H9 (cell line): ENCODE measurements around the gene HS6ST2. TPM values are rescaled to one million over a fixed set of nuclear protein-coding genes. Genes with fewer than 3 reads are reported as not detected.

Source experiments
- DNase-seq: peaks from one replicate; pipeline ENCODE4 v3.0.0-alpha.2; 2017
- H2AFZ ChIP-seq: one replicate; pipeline ENCODE4 v1.6.1; 2013; ENCODE audit warnings: mild to moderate bottlenecking, low read length, control low read depth, moderate library complexity
- H2AK5ac ChIP-seq: 2 replicates; pipeline ENCODE4 v1.6.1; 2013; ENCODE audit warnings: low read length, control low read depth, mixed read lengths; ENCODE audit not compliant: insufficient read length
- H2BK120ac ChIP-seq: one replicate; pipeline ENCODE4 v1.6.1; 2013; ENCODE audit warnings: low read depth, mild to moderate bottlenecking, low read length, control low read depth, inconsistent platforms; ENCODE audit not compliant: poor library complexity, severe bottlenecking
- H2BK12ac ChIP-seq: 2 replicates; pipeline ENCODE4 v1.6.1; 2013; ENCODE audit warnings: low read length, control low read depth, mixed read lengths, low read depth; ENCODE audit not compliant: insufficient read length
- H2BK15ac ChIP-seq: 2 replicates; pipeline ENCODE4 v1.6.1; 2013; ENCODE audit warnings: low read depth, low read length, control low read depth
- H2BK20ac ChIP-seq: one replicate; pipeline ENCODE4 v1.6.1; 2013; ENCODE audit warnings: low read depth, mild to moderate bottlenecking, low read length, control low read depth, inconsistent platforms; ENCODE audit not compliant: poor library complexity, severe bottlenecking
- H2BK5ac ChIP-seq: 2 replicates; pipeline ENCODE4 v1.6.1; 2013; ENCODE audit warnings: low read length, control low read depth, mixed read lengths; ENCODE audit not compliant: insufficient read length
- H3K14ac ChIP-seq: 2 replicates; pipeline ENCODE4 v1.6.1; 2013; ENCODE audit warnings: low read length, control low read depth; ENCODE audit not compliant: insufficient read depth
- H3K18ac ChIP-seq: 2 replicates; pipeline ENCODE4 v1.6.1; 2013; ENCODE audit warnings: low read depth, mild to moderate bottlenecking, mixed read lengths, low read length, control low read depth; ENCODE audit not compliant: insufficient read length
- H3K23ac ChIP-seq: 2 replicates; pipeline ENCODE4 v1.6.1; 2013; ENCODE audit warnings: low read length, control low read depth, mixed read lengths, low read depth; ENCODE audit not compliant: insufficient read length
- H3K23me2 ChIP-seq: 2 replicates; pipeline ENCODE4 v1.6.1; 2013; ENCODE audit warnings: low read depth, mild to moderate bottlenecking, mixed read lengths, low read length, control low read depth; ENCODE audit not compliant: insufficient read length, poor library complexity, severe bottlenecking
- H3K27ac ChIP-seq: 2 replicates; pipeline ENCODE4 v1.5.1; 2013; ENCODE audit warnings: low read length, control low read depth, mixed read lengths, low read depth; ENCODE audit not compliant: insufficient read length
- H3K27me3 ChIP-seq: 2 replicates; pipeline ENCODE4 v1.6.1; 2013; ENCODE audit warnings: low read length, control low read depth, inconsistent platforms; ENCODE audit not compliant: insufficient read depth
- H3K4ac ChIP-seq: 2 replicates; pipeline ENCODE4 v1.6.1; 2013; ENCODE audit warnings: low read depth, mild to moderate bottlenecking, control low read depth, inconsistent platforms, low read length, moderate library complexity
- H3K4me1 ChIP-seq: 2 replicates; pipeline ENCODE4 v1.6.1; 2013; ENCODE audit warnings: low read length, control low read depth, inconsistent platforms; ENCODE audit not compliant: insufficient read depth
- H3K4me2 ChIP-seq: 2 replicates; pipeline ENCODE4 v1.6.1; 2013; ENCODE audit warnings: low read length, control low read depth, mixed read lengths; ENCODE audit not compliant: insufficient read length, insufficient read depth
- H3K56ac ChIP-seq: 2 replicates; pipeline ENCODE4 v1.6.1; 2013; ENCODE audit warnings: low read depth, mild to moderate bottlenecking, mixed read lengths, low read length, control low read depth; ENCODE audit not compliant: insufficient read length
- H3K79me1 ChIP-seq: 2 replicates; pipeline ENCODE4 v1.6.1; 2013; ENCODE audit warnings: low read depth, mild to moderate bottlenecking, moderate library complexity, low read length, control low read depth, inconsistent platforms; ENCODE audit not compliant: insufficient read depth, poor library complexity, severe bottlenecking
- H3K79me2 ChIP-seq: 2 replicates; pipeline ENCODE4 v1.6.1; 2013; ENCODE audit warnings: low read length, control low read depth, inconsistent platforms; ENCODE audit not compliant: insufficient read depth
- H3K9ac ChIP-seq: 2 replicates; pipeline ENCODE4 v1.6.1; 2013; ENCODE audit warnings: low read length, control low read depth, mixed read lengths; ENCODE audit not compliant: insufficient read length; ENCODE audit errors: extremely low read depth
- H3K9me3 ChIP-seq: one replicate; pipeline ENCODE4 v1.6.1; 2013; ENCODE audit warnings: low read depth, low read length, inconsistent platforms; ENCODE audit not compliant: control insufficient read depth
- H3T11ph ChIP-seq: one replicate; pipeline ENCODE4 v1.6.1; 2013; ENCODE audit warnings: mild to moderate bottlenecking, low read length, control low read depth, inconsistent platforms
- H4K20me1 ChIP-seq: one replicate; pipeline ENCODE4 v1.6.1; 2013; ENCODE audit not compliant: control insufficient read depth, insufficient read length, insufficient read depth
- H4K5ac ChIP-seq: 2 replicates; pipeline ENCODE4 v1.6.1; 2013; ENCODE audit warnings: low read depth, mild to moderate bottlenecking, mixed read lengths, low read length, control low read depth; ENCODE audit not compliant: insufficient read length
- H4K8ac ChIP-seq: replicated peaks from 2 replicates; pipeline ENCODE4 v1.6.1; 2013; ENCODE audit warnings: low read length, control low read depth, mixed read lengths, low read depth; ENCODE audit not compliant: insufficient read length
- H4K91ac ChIP-seq: 2 replicates; pipeline ENCODE4 v1.6.1; 2013; ENCODE audit warnings: low read depth, mild to moderate bottlenecking, moderate library complexity, mixed read lengths, low read length, control low read depth; ENCODE audit not compliant: insufficient read length
- H3K27ac Mint-ChIP-seq, 3 experiments: 2 replicates in 2 of 3; 3 replicates in 1 of 3; pipeline ENCODE4 v1.8.0; 2020 to 2021; ENCODE audit warnings: mixed read lengths in 3 of 3, mild to moderate bottlenecking in 1 of 3, moderate library complexity in 1 of 3
- H3K27me3 Mint-ChIP-seq: 2 replicates; pipeline ENCODE4 v1.8.0; 2021; ENCODE audit warnings: low read depth, mild to moderate bottlenecking, moderate library complexity, mixed read lengths
- H3K36me3 Mint-ChIP-seq, 3 experiments: 2 replicates in 2 of 3; 3 replicates in 1 of 3; pipeline ENCODE4 v1.8.0; 2020 to 2021; ENCODE audit warnings: low read depth in 3 of 3, mixed read lengths in 3 of 3; ENCODE audit not compliant: insufficient read depth in 1 of 3
- H3K4me1 Mint-ChIP-seq, 2 experiments: 2 replicates each; pipeline ENCODE4 v1.8.0; 2020; ENCODE audit warnings: mixed read lengths in 2 of 2
- H3K4me3 Mint-ChIP-seq, 2 experiments: 2 replicates in 1 of 2; 3 replicates in 1 of 2; pipeline ENCODE4 v1.8.0; 2020 to 2021; ENCODE audit warnings: mild to moderate bottlenecking in 2 of 2, mixed read lengths in 2 of 2, moderate library complexity in 1 of 2
- H3K9me3 Mint-ChIP-seq, 2 experiments: 2 replicates in 1 of 2; 3 replicates in 1 of 2; pipeline ENCODE4 v1.8.0; 2020; ENCODE audit warnings: mild to moderate bottlenecking in 2 of 2, mixed read lengths in 2 of 2, moderate library complexity in 1 of 2
- WGBS: extraction: QIAGEN DNeasy Blood & Tissue Kit; methylation state at CpG from one replicate; pipeline ENCODE4 v1.1.7; 2013; ENCODE audit warnings: missing lambda C conversion rate, low lambda C conversion rate, mixed read lengths; ENCODE audit not compliant: insufficient read length; ENCODE audit errors: extremely low coverage; 5-methylcytosine and 5-hydroxymethylcytosine counted together
- total RNA-seq: library from RNA; stranded (reverse); gene quantifications from 2 replicates; pipeline ENCODE4 v1.2.1, GENCODE V29; 2021
- TF ChIP-seq, protein P1 (sequence below): fragments of 200-600 bp; sonication (generic); conservative IDR thresholded peaks from 3 replicates; pipeline ENCODE4 v1.8.0; 2021; ENCODE audit warnings: antibody characterized with exemption, mild to moderate bottlenecking

HS6ST2 gene
- total RNA-seq, 1 experiment from 2014 or later: 4.8 TPM

DNA sequence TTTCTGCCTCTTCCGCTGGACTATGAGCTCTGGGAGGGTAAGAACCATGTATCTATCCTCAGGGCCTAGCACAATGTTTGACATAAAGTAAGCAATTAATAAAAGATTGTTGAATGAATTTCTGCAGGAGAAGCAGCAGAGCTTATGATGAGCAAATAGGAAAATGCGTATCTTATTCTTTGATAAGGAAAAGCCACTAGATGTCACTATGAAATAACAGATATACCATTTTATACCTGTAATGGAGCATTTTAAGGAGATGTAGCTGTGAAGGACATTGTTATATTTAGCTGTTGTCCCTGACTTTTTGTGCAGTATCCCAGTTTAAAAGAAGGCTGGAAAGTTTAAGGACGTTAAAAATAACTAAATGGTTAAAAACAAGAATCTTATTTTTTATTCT is 322.3 kb downstream of the HS6ST2 start:
- no peak overlapping the region for H3K4me2 ChIP-seq
- H3K9ac ChIP-seq: no peak overlapping the region
- no peak overlapping the region for H3K4ac ChIP-seq
- H3K36me3 Mint-ChIP-seq: no peaks in the 10 kb centered on the region
- no peak overlapping the region for H3K27ac Mint-ChIP-seq
- no peak overlapping the region for H3K14ac ChIP-seq
- H3K56ac ChIP-seq: no peak overlapping the region
- H4K8ac ChIP-seq: no peak overlapping the region
- no CpG with 5 or more reads among the region's 3 CpGs for WGBS
- no peak overlapping the region for H2BK120ac ChIP-seq
- H2BK20ac ChIP-seq: no peak overlapping the region
- TF ChIP-seq, protein P1, sequence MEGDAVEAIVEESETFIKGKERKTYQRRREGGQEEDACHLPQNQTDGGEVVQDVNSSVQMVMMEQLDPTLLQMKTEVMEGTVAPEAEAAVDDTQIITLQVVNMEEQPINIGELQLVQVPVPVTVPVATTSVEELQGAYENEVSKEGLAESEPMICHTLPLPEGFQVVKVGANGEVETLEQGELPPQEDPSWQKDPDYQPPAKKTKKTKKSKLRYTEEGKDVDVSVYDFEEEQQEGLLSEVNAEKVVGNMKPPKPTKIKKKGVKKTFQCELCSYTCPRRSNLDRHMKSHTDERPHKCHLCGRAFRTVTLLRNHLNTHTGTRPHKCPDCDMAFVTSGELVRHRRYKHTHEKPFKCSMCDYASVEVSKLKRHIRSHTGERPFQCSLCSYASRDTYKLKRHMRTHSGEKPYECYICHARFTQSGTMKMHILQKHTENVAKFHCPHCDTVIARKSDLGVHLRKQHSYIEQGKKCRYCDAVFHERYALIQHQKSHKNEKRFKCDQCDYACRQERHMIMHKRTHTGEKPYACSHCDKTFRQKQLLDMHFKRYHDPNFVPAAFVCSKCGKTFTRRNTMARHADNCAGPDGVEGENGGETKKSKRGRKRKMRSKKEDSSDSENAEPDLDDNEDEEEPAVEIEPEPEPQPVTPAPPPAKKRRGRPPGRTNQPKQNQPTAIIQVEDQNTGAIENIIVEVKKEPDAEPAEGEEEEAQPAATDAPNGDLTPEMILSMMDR: peak; percentile 25; the same call in 1 of the 3 replicates
- H2AFZ ChIP-seq: no peak overlapping the region
- no peaks in the 10 kb centered on the region for H3K79me1 ChIP-seq
- H4K20me1 ChIP-seq: no peaks in the 10 kb centered on the region
- H4K91ac ChIP-seq: no peak overlapping the region
- no peaks in the 10 kb centered on the region for H3K79me2 ChIP-seq
- no peaks in the 10 kb centered on the region for H3K23me2 ChIP-seq
- H3K27me3 ChIP-seq: no peaks in the 10 kb centered on the region
- no peak overlapping the region for H3K27ac ChIP-seq
- peaks cover 0 to 6% of the 10 kb centered on the region in 2 experiments; a peak in 3 of 4 replicates for H3K4me1 Mint-ChIP-seq
- no peaks in the 10 kb centered on the region for H3K9me3 Mint-ChIP-seq
- H3K23ac ChIP-seq: no peak overlapping the region
- DNase-seq: no peak
- no peak overlapping the region for H4K5ac ChIP-seq
- no peak overlapping the region for H2BK12ac ChIP-seq
- H3K4me1 ChIP-seq: no peaks in the 10 kb centered on the region
- no peak overlapping the region for H3T11ph ChIP-seq
- no peak overlapping the region for H2AK5ac ChIP-seq
- peaks cover 20% of the 10 kb centered on the region for H3K27me3 Mint-ChIP-seq
- H3K18ac ChIP-seq: no peak overlapping the region
- H2BK15ac ChIP-seq: no peak overlapping the region
- no peak overlapping the region for H2BK5ac ChIP-seq
- H3K9me3 ChIP-seq: no peaks in the 10 kb centered on the region
- no peak overlapping the region for H3K4me3 Mint-ChIP-seq
